ENCODE measurements around the gene PGP. TPM values are rescaled to one million over a fixed set of nuclear protein-coding genes. Genes with fewer than 3 reads are reported as not detected.
A peak's percentile ranks its signal among the peaks of the same experiment; 100 is the strongest.

Gene PGP
- total RNA-seq, 1 donor from 2014 or later, result 15.7 TPM

GRCh38 chr16:2228161-2228824 is 13.7 kb upstream of the PGP start:
- DNase-seq (ENCODE audit: low read depth), result no peak
- no peaks in the 10 kb centered on the region for H3K27me3 ChIP-seq (ENCODE audit: control insufficient read depth, insufficient read depth, low read length)
- H3K4me3 ChIP-seq (ENCODE audit: low read depth, low read length), result no peak overlapping the region

GRCh38 chr16:2226918-2227317 is 12.3 kb upstream of the PGP start:
- DNase-seq (ENCODE audit: low read depth), result no peak
- Histone ChIP-seq H3K4me3 (ENCODE audit: low read depth, low read length) (no peak overlapping the region), H3K36me3 (ENCODE audit: control insufficient read depth, insufficient read depth, low read length) (no peaks in the 10 kb centered on the region), H3K27me3 (ENCODE audit: control insufficient read depth, insufficient read depth, low read length) (no peaks in the 10 kb centered on the region)
- TF ChIP-seq CTCF (IDR thresholded peaks at IDR 0.05; ENCODE audit: insufficient read depth, low read length, poor library complexity, severe bottlenecking), result no peak

More at GRCh38 chr16:2228161-2228824, 13.7 kb upstream of the PGP start:
- no peak for TF ChIP-seq CTCF (IDR thresholded peaks at IDR 0.05; ENCODE audit: insufficient read depth, low read length, poor library complexity, severe bottlenecking)
- H3K36me3 ChIP-seq (ENCODE audit: control insufficient read depth, insufficient read depth, low read length), result no peaks in the 10 kb centered on the region

- no peaks in the 10 kb centered on the region for H3K36me3 ChIP-seq (ENCODE audit: control insufficient read depth, insufficient read depth, low read length)
- H3K4me3 ChIP-seq (ENCODE audit: low read depth, low read length), result no peak overlapping the region
- no peak for DNase-seq (ENCODE audit: low read depth)
- no peaks in the 10 kb centered on the region for H3K27me3 ChIP-seq (ENCODE audit: control insufficient read depth, insufficient read depth, low read length)
- TF ChIP-seq CTCF (IDR thresholded peaks at IDR 0.05; ENCODE audit: insufficient read depth, low read length, poor library complexity, severe bottlenecking), result no peak
These were observed 11.7 kb upstream of the PGP start for GRCh38 chr16:2226245-2226793.

GRCh38 chr16:2223942-2224486 is 9.4 kb upstream of the PGP start:
- H3K4me3 ChIP-seq (ENCODE audit: low read depth, low read length), result peak overlapping the region; percentile 95
- no peaks in the 10 kb centered on the region for H3K36me3 ChIP-seq (ENCODE audit: control insufficient read depth, insufficient read depth, low read length)
- no peaks in the 10 kb centered on the region for H3K27me3 ChIP-seq (ENCODE audit: control insufficient read depth, insufficient read depth, low read length)
- DNase-seq (ENCODE audit: low read depth), result no peak
- peak; percentile 30 for TF ChIP-seq CTCF (IDR thresholded peaks at IDR 0.05; ENCODE audit: insufficient read depth, low read length, poor library complexity, severe bottlenecking)

- DNase-seq (ENCODE audit: low read depth), result peak; percentile 97
- no peak for TF ChIP-seq CTCF (IDR thresholded peaks at IDR 0.05; ENCODE audit: insufficient read depth, low read length, poor library complexity, severe bottlenecking)
These were observed 8.7 kb upstream of the PGP start, which contains the start of gene E4F1 for GRCh38 chr16:2223221-2223941. Gene E4F1 (plus strand): TSS chr16:2223591. CDS start chr16:2223614, 23 bp downstream.

More at GRCh38 chr16:2223221-2223941, 8.7 kb upstream of the PGP start, which contains the start of gene E4F1:
- no peaks in the 10 kb centered on the region for H3K36me3 ChIP-seq (ENCODE audit: control insufficient read depth, insufficient read depth, low read length)
- H3K4me3 ChIP-seq (ENCODE audit: low read depth, low read length), result peak within 1 kb of the TSS; percentile 95
- no peaks in the 10 kb centered on the region for H3K27me3 ChIP-seq (ENCODE audit: control insufficient read depth, insufficient read depth, low read length)
